Neuronal stem cell (in vitro differentiated cells): Measurements from ENCODE around the gene MRPL43.

Experiments used
- DNase-seq: peaks from one replicate; pipeline ENCODE4 v3.0.0-alpha.2; 2013; ENCODE audit warnings: low spot score
- H2AFZ ChIP-seq: one replicate; pipeline ENCODE4 v1.6.1; 2013; ENCODE audit warnings: mild to moderate bottlenecking, low read length, inconsistent platforms
- H2AK5ac ChIP-seq: 2 replicates; pipeline ENCODE4 v1.6.1; 2013; ENCODE audit warnings: low read depth, mild to moderate bottlenecking, inconsistent platforms, low read length, moderate library complexity, mixed read lengths
- H2BK120ac ChIP-seq: 2 replicates; pipeline ENCODE4 v1.6.1; 2013; ENCODE audit warnings: low read depth, mild to moderate bottlenecking, inconsistent platforms, low read length, moderate library complexity, mixed read lengths
- H2BK12ac ChIP-seq: one replicate; pipeline ENCODE4 v1.6.1; 2013; ENCODE audit warnings: low read length, inconsistent platforms
- H2BK15ac ChIP-seq: 2 replicates; pipeline ENCODE4 v1.6.1; 2013; ENCODE audit warnings: mild to moderate bottlenecking, low read length, inconsistent platforms, mixed read lengths
- H2BK5ac ChIP-seq: one replicate; pipeline ENCODE4 v1.6.1; 2013; ENCODE audit warnings: inconsistent platforms, mild to moderate bottlenecking, low read length, moderate library complexity
- H3K14ac ChIP-seq: one replicate; pipeline ENCODE4 v1.6.1; 2013; ENCODE audit warnings: low read length, inconsistent platforms
- H3K18ac ChIP-seq: 2 replicates; pipeline ENCODE4 v1.6.1; 2013; ENCODE audit warnings: low read length, inconsistent platforms
- H3K23ac ChIP-seq: 2 replicates; pipeline ENCODE4 v1.6.1; 2013; ENCODE audit warnings: low read depth, mild to moderate bottlenecking, mixed read lengths, low read length, inconsistent platforms; ENCODE audit not compliant: poor library complexity
- H3K27ac ChIP-seq: replicated peaks from 3 replicates; pipeline ENCODE4 v1.5.1; 2013; ENCODE audit warnings: low read length, inconsistent platforms
- H3K27me3 ChIP-seq, 3 experiments: 2 replicates each; pipeline ENCODE4 v1.6.1; 2013; ENCODE audit warnings: low read length in 3 of 3, mild to moderate bottlenecking in 2 of 3, inconsistent platforms in 1 of 3, low read depth in 1 of 3, mixed read lengths in 1 of 3, moderate library complexity in 1 of 3; ENCODE audit not compliant: control insufficient read depth in 3 of 3, insufficient read depth in 3 of 3
- H3K36me3 ChIP-seq, 2 donors: replicated peaks in 1 of 2; 2 replicates each; pipeline ENCODE4 v1.6.1; 2013; ENCODE audit warnings: low read length in 2 of 2; ENCODE audit not compliant: control insufficient read depth in 2 of 2, insufficient read depth in 2 of 2
- H3K4ac ChIP-seq: 2 replicates; pipeline ENCODE4 v1.6.1; 2013; ENCODE audit warnings: inconsistent platforms, mild to moderate bottlenecking, low read length, moderate library complexity
- H3K4me1 ChIP-seq, 2 donors: 1 replicate in 1 of 2; 2 replicates in 1 of 2; pipeline ENCODE4 v1.6.1; 2013; ENCODE audit warnings: low read length in 2 of 2, low read depth in 1 of 2; ENCODE audit not compliant: control insufficient read depth in 2 of 2, insufficient read depth in 1 of 2
- H3K4me2 ChIP-seq: one replicate; pipeline ENCODE4 v1.6.1; 2013; ENCODE audit warnings: mild to moderate bottlenecking, low read length, inconsistent platforms; ENCODE audit not compliant: insufficient read depth, poor library complexity, severe bottlenecking
- H3K4me3 ChIP-seq, 2 donors: 2 replicates each; pipeline ENCODE4 v1.5.1; 2013; ENCODE audit warnings: low read length in 2 of 2, mild to moderate bottlenecking in 2 of 2, inconsistent platforms in 1 of 2, moderate library complexity in 1 of 2
- H3K79me1 ChIP-seq: one replicate; pipeline ENCODE4 v1.6.1; 2013; ENCODE audit warnings: low read depth, mild to moderate bottlenecking, inconsistent platforms, low read length, moderate library complexity
- H3K9ac ChIP-seq: one replicate; pipeline ENCODE4 v1.6.1; 2013; ENCODE audit warnings: mild to moderate bottlenecking, low read depth, low read length, inconsistent platforms; ENCODE audit not compliant: poor library complexity
- H3K9me3 ChIP-seq, 2 donors: replicated peaks in 1 of 2; 2 replicates each; pipeline versions ENCODE3 to v1.6.1; 2013; ENCODE audit warnings: low read length in 2 of 2, mild to moderate bottlenecking in 2 of 2, inconsistent platforms in 1 of 2, low read depth in 1 of 2, mixed read lengths in 1 of 2, moderate library complexity in 1 of 2; ENCODE audit not compliant: control insufficient read depth in 2 of 2, insufficient read depth in 1 of 2
- H4K8ac ChIP-seq: one replicate; pipeline ENCODE4 v1.6.1; 2013; ENCODE audit warnings: low read depth, mild to moderate bottlenecking, inconsistent platforms, low read length, moderate library complexity
- H4K91ac ChIP-seq: one replicate; pipeline ENCODE4 v1.6.1; 2013; ENCODE audit warnings: low read length, low read depth, mild to moderate bottlenecking, inconsistent platforms; ENCODE audit not compliant: poor library complexity
- WGBS, 2 donors: extraction: QIAGEN DNeasy Blood & Tissue Kit; methylation state at CpG; one replicate each; pipeline ENCODE4 v1.1.7; 2013; ENCODE audit warnings: missing lambda C conversion rate in 2 of 2, mixed read lengths in 1 of 2; ENCODE audit not compliant: insufficient read length in 2 of 2, insufficient replicate concordance in 1 of 2; ENCODE audit errors: extremely low coverage in 2 of 2; 5-methylcytosine and 5-hydroxymethylcytosine counted together

MRPL43 gene

DNA sequence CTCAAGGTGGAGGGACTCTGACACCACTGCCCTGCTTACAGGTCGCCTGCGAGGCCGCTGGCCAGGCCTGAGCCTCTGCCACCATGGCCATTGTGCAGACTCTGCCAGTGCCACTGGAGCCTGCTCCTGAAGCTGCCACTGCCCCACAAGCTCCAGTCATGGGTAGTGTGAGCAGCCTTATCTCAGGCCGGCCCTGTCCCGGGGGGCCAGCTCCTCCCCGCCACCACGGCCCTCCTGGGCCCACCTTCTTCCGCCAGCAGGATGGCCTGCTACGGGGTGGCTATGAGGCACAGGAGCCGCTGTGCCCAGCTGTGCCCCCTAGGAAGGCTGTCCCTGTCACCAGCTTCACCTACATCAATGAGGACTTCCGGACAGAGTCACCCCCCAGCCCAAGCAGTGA lies 15.2 kb upstream of the MRPL43 start:
- Histone ChIP-seq H3K36me3 (peaks cover 40 to 59% of the 10 kb centered on the region in 2 donors), H3K14ac (no peak overlapping the region), H3K27ac (no peak overlapping the region)

DNA sequence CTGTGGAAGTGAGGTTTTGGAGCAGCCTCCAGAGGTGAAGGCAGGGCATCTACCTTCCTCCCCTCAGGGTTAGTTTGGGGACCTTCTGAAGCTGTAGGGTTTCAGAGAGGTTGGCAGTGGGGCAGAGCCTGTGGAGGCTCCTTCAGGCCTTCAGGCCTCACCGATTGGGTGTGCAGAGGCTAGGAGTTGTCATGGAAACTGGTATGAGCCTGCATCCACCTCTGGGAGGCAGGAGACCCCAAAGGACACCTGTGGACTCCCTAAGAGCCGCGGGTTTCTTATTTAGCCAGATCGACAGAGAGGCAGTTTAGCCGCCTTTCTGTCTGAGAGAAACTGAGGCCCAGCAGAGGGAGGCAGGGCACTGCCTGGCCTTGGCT lies 14.3 kb upstream of the MRPL43 start:
- Histone ChIP-seq H3K23ac (no peak overlapping the region), H4K91ac (no peak overlapping the region), H3K4me3 (peak overlapping the region in 1 of 2 donors; percentile 99), H2BK5ac (no peak overlapping the region), H4K8ac (no peak overlapping the region), H3K27ac (no peak overlapping the region), H3K18ac (peak overlapping the region; percentile 50), H3K9ac (no peak overlapping the region), H3K4me2 (no peak overlapping the region), H2AFZ (no peak overlapping the region), H2BK15ac (no peak overlapping the region), H3K4me1 (peaks cover 20 to 25% of the 10 kb centered on the region in 2 donors), H3K9me3 (no peaks in the 10 kb centered on the region), H3K4ac (no peak overlapping the region), H3K79me1 (peaks cover 28% of the 10 kb centered on the region), H2BK12ac (no peak overlapping the region), H3K27me3 (no peaks in the 10 kb centered on the region), H2AK5ac (no peak overlapping the region), H2BK120ac (no peak overlapping the region), H3K14ac (no peak overlapping the region), H3K36me3 (peaks cover 37 to 51% of the 10 kb centered on the region in 2 donors)
- no CpG with 5 or more reads among the region's 5 CpGs for WGBS, 2 donors
- no peak for DNase-seq

More for the DNA sequence above, 15.2 kb upstream of the MRPL43 start:
- Histone ChIP-seq H3K18ac (peak overlapping the region; percentile 32), H4K91ac (no peak overlapping the region), H3K9me3 (no peaks in the 10 kb centered on the region), H3K4me3 (no peak overlapping the region), H2BK120ac (no peak overlapping the region), H2BK12ac (no peak overlapping the region), H3K4me2 (no peak overlapping the region), H3K27me3 (no peaks in the 10 kb centered on the region), H3K4me1 (peaks cover 20 to 25% of the 10 kb centered on the region in 2 donors), H3K79me1 (peaks cover 28% of the 10 kb centered on the region), H3K9ac (peak overlapping the region; percentile 25), H2BK5ac (no peak overlapping the region), H3K4ac (no peak overlapping the region), H2AFZ (no peak overlapping the region), H2BK15ac (no peak overlapping the region), H3K23ac (no peak overlapping the region), H2AK5ac (no peak overlapping the region), H4K8ac (no peak overlapping the region)
- no CpG with 5 or more reads among the region's 11 CpGs for WGBS, 2 donors
- no peak for DNase-seq

DNA sequence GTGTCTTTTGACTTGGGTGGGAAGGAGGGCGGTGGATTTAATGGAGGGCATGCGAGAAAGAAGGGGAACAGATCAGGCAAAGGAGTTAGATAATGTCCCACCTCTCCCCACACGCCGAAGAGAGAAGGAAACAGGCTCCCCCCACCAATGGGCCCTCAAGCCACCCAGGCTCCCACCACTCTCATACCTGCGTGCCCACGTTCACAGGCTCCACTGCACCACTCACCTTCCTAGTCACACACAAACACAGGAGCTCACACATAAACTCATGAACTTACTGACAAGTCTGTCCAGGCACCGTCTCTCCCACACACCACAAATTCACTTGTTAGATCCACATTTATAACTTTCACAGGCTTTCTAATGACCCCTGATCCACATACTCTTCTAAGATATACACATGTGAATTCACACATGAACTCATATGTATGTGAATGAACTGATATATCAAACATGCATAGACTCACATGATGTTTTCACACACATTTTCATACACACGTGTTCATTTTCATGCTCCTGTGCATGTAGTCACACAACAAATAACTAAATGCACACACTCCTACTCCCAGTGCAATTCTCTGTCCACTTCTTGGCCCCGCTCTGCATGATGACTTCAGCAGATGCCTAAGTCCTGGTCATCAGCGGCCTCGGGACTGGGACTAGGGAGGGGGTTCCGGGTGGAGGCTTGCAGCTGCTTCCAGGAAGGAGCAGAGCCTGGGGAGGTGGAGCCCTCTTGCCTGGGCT lies 13.8 kb upstream of the MRPL43 start:
- Histone ChIP-seq H3K79me1 (peaks cover 28% of the 10 kb centered on the region), H2AK5ac (peak overlapping the region; percentile 100), H4K8ac (no peak overlapping the region), H3K36me3 (peaks cover 33 to 45% of the 10 kb centered on the region in 2 donors), H3K4me2 (peak overlapping the region; percentile 97), H3K4me3 (peak overlapping the region; percentile 87 to 99), H3K4ac (peak overlapping the region; percentile 17), H3K4me1 (peaks cover 23 to 25% of the 10 kb centered on the region in 2 donors), H3K27me3 (no peaks in the 10 kb centered on the region), H3K18ac (peak overlapping the region; percentile 89), H2BK120ac (peak overlapping the region; percentile 35), H4K91ac (peak overlapping the region; percentile 22), H2BK5ac (peak overlapping the region; percentile 99), H2BK15ac (peak overlapping the region; percentile 88), H3K9me3 (no peaks in the 10 kb centered on the region), H2AFZ (no peak overlapping the region), H2BK12ac (no peak overlapping the region), H3K27ac (no peak overlapping the region), H3K14ac (peak overlapping the region; percentile 95), H3K9ac (peak overlapping the region; percentile 95), H3K23ac (peak overlapping the region; percentile 35)
- DNase-seq = no peak
- no CpG with 5 or more reads among the region's 12 CpGs for WGBS, 2 donors

DNA sequence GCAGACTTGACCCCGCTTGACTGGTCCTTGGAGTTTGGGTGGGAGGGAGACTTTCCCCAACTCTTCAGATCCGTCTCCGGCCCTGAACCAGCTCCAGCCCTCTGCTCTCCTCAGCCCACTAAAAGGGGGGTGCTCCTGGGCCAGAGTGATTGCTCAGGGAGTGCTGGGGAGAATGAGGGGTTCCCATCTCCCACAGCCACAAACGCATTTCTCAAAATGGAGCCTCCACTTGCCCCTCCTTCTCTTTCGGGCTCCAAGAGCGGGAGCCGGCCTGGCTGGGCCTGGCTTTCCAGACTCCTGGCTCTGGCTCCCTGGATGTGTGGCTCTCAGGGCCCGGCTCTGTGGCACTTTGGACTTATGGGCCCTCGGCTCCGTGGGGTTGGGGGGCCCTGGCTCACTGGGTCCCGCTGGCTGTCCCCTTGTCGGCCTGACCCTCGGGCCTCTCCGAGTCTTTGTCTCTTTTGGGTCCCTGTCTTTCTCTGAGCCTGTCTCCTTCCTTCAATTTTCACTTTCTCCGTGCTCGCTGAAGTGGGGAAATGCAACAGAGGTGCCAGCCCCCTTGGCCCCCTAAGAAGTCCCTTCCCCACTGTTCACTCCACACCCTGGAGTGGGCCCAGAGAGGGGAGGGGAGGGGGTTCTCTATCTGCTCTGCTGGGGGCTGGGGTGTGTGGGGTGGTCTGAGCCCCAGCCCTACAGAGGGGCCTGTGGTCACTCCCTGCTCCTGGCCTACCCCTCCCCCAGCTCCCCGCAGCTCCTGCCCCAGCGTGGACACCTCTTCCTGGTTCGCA lies 13.0 kb upstream of the MRPL43 start:
- H3K27me3 ChIP-seq = no peaks in the 10 kb centered on the region
- peaks cover 23 to 25% of the 10 kb centered on the region in 2 donors for H3K4me1 ChIP-seq
- H2AFZ ChIP-seq = peak overlapping the region; percentile 80
- peak overlapping the region; percentile 100 for H2AK5ac ChIP-seq
- peak overlapping the region; percentile 94 for H3K27ac ChIP-seq
- H3K9me3 ChIP-seq = no peaks in the 10 kb centered on the region
- H3K79me1 ChIP-seq = peaks cover 26% of the 10 kb centered on the region
- no CpG with 5 or more reads among the region's 19 CpGs for WGBS, 2 donors
- no peak for DNase-seq
- H2BK12ac ChIP-seq = no peak overlapping the region
- peak overlapping the region; percentile 97 for H3K4me2 ChIP-seq
- H2BK15ac ChIP-seq = peak overlapping the region; percentile 88
- peak overlapping the region; percentile 95 for H3K14ac ChIP-seq
- H3K9ac ChIP-seq = peak overlapping the region; percentile 95
- peak overlapping the region; percentile 87 to 99 for H3K4me3 ChIP-seq
- peaks cover 26 to 38% of the 10 kb centered on the region in 2 donors for H3K36me3 ChIP-seq
- peak overlapping the region; percentile 17 for H3K4ac ChIP-seq
- H2BK120ac ChIP-seq = peak overlapping the region; percentile 35
- peak overlapping the region; percentile 35 for H3K23ac ChIP-seq
- H3K18ac ChIP-seq = peak overlapping the region; percentile 98
- H4K91ac ChIP-seq = peak overlapping the region; percentile 22
- peak overlapping the region; percentile 25 for H4K8ac ChIP-seq
- peak overlapping the region; percentile 99 for H2BK5ac ChIP-seq
